Spleen (tissue), 11 donors: ENCODE results near the gene PDCL3. TPM values are rescaled to one million over a fixed set of nuclear protein-coding genes. Genes with fewer than 3 reads are reported as not detected.

Source experiments
- DNase-seq: peaks from one replicate; pipeline ENCODE4 v3.0.0-alpha.2; 2020
- H3K27ac ChIP-seq, 8 donors: fragments of 200-600 bp; sonication (generic) in 7 of 8; 1 replicate in 4 of 8; 2 replicates in 4 of 8; pipeline versions ENCODE4 v1.5.0 to v1.8.0; 2016 to 2021; ENCODE audit warnings: inconsistent platforms in 4 of 8, mild to moderate bottlenecking in 4 of 8, moderate library complexity in 1 of 8
- H3K27me3 ChIP-seq, 7 donors: fragments of 200-600 bp; sonication (generic) in 6 of 7; replicated peaks in 1 of 7; 1 replicate in 4 of 7; 2 replicates in 3 of 7; pipeline versions ENCODE4 v1.5.0 to v1.8.0; 2016 to 2021; ENCODE audit warnings: inconsistent platforms in 3 of 7, mild to moderate bottlenecking in 1 of 7
- H3K36me3 ChIP-seq, 6 donors: fragments of 200-600 bp; sonication (generic) in 5 of 6; 1 replicate in 4 of 6; 2 replicates in 2 of 6; pipeline versions ENCODE4 v1.5.0 to v1.8.0; 2016 to 2021; ENCODE audit warnings: inconsistent platforms in 2 of 6
- H3K4me1 ChIP-seq, 6 donors: fragments of 200-600 bp; sonication (generic) in 5 of 6; 1 replicate in 3 of 6; 2 replicates in 3 of 6; pipeline versions ENCODE4 v1.5.0 to v1.8.0; 2016 to 2021; ENCODE audit warnings: inconsistent platforms in 3 of 6
- H3K4me3 ChIP-seq, 8 donors: fragments of 200-600 bp; sonication (generic) in 7 of 8; 1 replicate in 4 of 8; 2 replicates in 4 of 8; pipeline versions ENCODE4 v1.5.0 to v1.8.0; 2016 to 2021; ENCODE audit warnings: inconsistent platforms in 4 of 8, mild to moderate bottlenecking in 4 of 8, moderate library complexity in 2 of 8
- H3K9me3 ChIP-seq, 8 donors: fragments of 200-600 bp; sonication (generic) in 7 of 8; 1 replicate in 4 of 8; 2 replicates in 4 of 8; pipeline versions ENCODE4 v1.5.0 to v1.8.0; 2016 to 2021; ENCODE audit warnings: inconsistent platforms in 4 of 8
- CTCF ChIP-seq, 11 experiments: fragments of 200-600 bp in 7 of 11; fragments of 450-650 bp in 4 of 11; sonication (generic) in 4 of 11; IDR thresholded peaks in 8 of 11; conservative IDR thresholded peaks in 3 of 11; 1 replicate in 7 of 11; 2 replicates in 4 of 11; pipeline versions ENCODE4 v1.4.0 to v1.8.0; 2016 to 2021; ENCODE audit warnings: antibody characterized with exemption in 11 of 11, inconsistent platforms in 4 of 11, mild to moderate bottlenecking in 1 of 11
- POLR2A ChIP-seq, 3 donors: fragments of 450-650 bp; IDR thresholded peaks; one replicate each; pipeline ENCODE4 v1.5.1; 2017; ENCODE audit warnings: antibody characterized with exemption in 3 of 3, mild to moderate bottlenecking in 1 of 3
- POLR2AphosphoS5 ChIP-seq, 3 donors: sonication (generic); formaldehyde crosslinking; IDR thresholded peaks; one replicate each; pipeline ENCODE4 v1.5.1; 2017; ENCODE audit warnings: antibody characterized with exemption in 3 of 3
- WGBS, 5 donors: extraction: QIAGEN DNeasy Blood & Tissue Kit in 3 of 5; methylation state at CpG; one replicate each; pipeline versions ENCODE4 v1.1.5 to v1.1.7; 2013 to 2018; 5-methylcytosine and 5-hydroxymethylcytosine counted together
- intact Hi-C: fragments of 100-400 bp; cut with DNase I; formaldehyde crosslinking; loops from one replicate; pipeline ENCODE4 v1.15.0; 2023; ENCODE audit warnings: low total_unique reads
- polyA plus RNA-seq, 3 donors: library from polyadenylated mRNA; stranded (reverse); fragments of 200-250 nt; gene quantifications; one replicate each; pipeline ENCODE4 v1.2.1, GENCODE V29; 2013
- total RNA-seq, 7 donors: library from RNA; depleted of rRNA in 3 of 7; stranded (reverse); fragments of >200 nt in 3 of 7; fragmentation: NEBNext Ultra II Directional in 4 of 7; extraction: Animal tissue kit (Norgen Biotek cat#: 25700) in 4 of 7; gene quantifications; one replicate each; pipeline versions ENCODE4 v1.1.0 to v1.2.1, GENCODE V29; 2016 to 2021
- donor health status: healthy with polysubstance abuse.
- donor health status: DM: no; HTN: no; CAD: no; lungs with moderate emphysema.
- donor health status: DM: no; HTN: no; CAD: no.
- donor health status: Bipolar disorder and iron deficiency.
- donor health status: healthy.
- donor health status: DM: no; HTN: no; CAD: no.
- donor health status: DM: yes; HTN: yes; CAD: no.

The PDCL3 gene
- total and polyA plus RNA-seq, 10 donors: 9.4 to 25.1 (median 13.5) TPM

- DNase-seq: no peak
- peaks cover 0 to 14% (median 0%) of the 10 kb centered on the region in 7 donors for H3K27me3 ChIP-seq
- no peak overlapping the region for H3K4me3 ChIP-seq
- H3K4me1 ChIP-seq: no peaks in the 10 kb centered on the region
- H3K27ac ChIP-seq: no peak overlapping the region
- no peaks in the 10 kb centered on the region for H3K9me3 ChIP-seq
- 66 to 92% (median 84%) methylated on average over 7 of the region's 7 CpGs for WGBS, 5 donors
- intact Hi-C loops: no loop called here
- H3K36me3 ChIP-seq: no peaks in the 10 kb centered on the region
- no peak for TF ChIP-seq POLR2AphosphoS5 (IDR thresholded peaks at IDR 0.05)
Observed at GRCh38 chr2:100527440-100528015, 35.3 kb upstream of the PDCL3 start.

- H3K4me1 ChIP-seq: no peaks in the 10 kb centered on the region
- H3K27ac ChIP-seq: no peak overlapping the region
- H3K36me3 ChIP-seq: no peaks in the 10 kb centered on the region
- TF ChIP-seq POLR2A (IDR thresholded peaks at IDR 0.05) (no peak), POLR2AphosphoS5 (IDR thresholded peaks at IDR 0.05) (no peak), CTCF (IDR thresholded peaks at IDR 0.05 in 8 of 11, conservative IDR thresholded peaks at IDR 0.05 in 3 of 11) (no peak)
- H3K9me3 ChIP-seq: no peaks in the 10 kb centered on the region
- no peak overlapping the region for H3K4me3 ChIP-seq
- intact Hi-C loops: no loop called here
- peaks cover 0 to 14% (median 0%) of the 10 kb centered on the region in 7 donors for H3K27me3 ChIP-seq
- WGBS, 5 donors: 85 to 96% (median 90%) methylated on average over 8 of the region's 8 CpGs
- no peak for DNase-seq
Observed at GRCh38 chr2:100529176-100529575, 33.6 kb upstream of the PDCL3 start.

GRCh38 chr2:100529900-100530299, 32.9 kb upstream of the PDCL3 start:
- DNase-seq: no peak
- Histone ChIP-seq H3K4me1 (no peaks in the 10 kb centered on the region), H3K36me3 (no peaks in the 10 kb centered on the region), H3K27ac (no peak overlapping the region), H3K27me3 (peaks cover 0 to 14% (median 0%) of the 10 kb centered on the region in 7 donors), H3K9me3 (no peaks in the 10 kb centered on the region), H3K4me3 (no peak overlapping the region)
- 70 to 82% (median 74%) methylated on average over 6 of the region's 6 CpGs for WGBS, 5 donors
- TF ChIP-seq POLR2AphosphoS5 (IDR thresholded peaks at IDR 0.05): no peak
- TF ChIP-seq POLR2A (IDR thresholded peaks at IDR 0.05): no peak
- TF ChIP-seq CTCF (IDR thresholded peaks at IDR 0.05 in 8 of 11, conservative IDR thresholded peaks at IDR 0.05 in 3 of 11): no peak
- intact Hi-C loops: no loop called here

- no peaks in the 10 kb centered on the region for H3K9me3 ChIP-seq
- no peaks in the 10 kb centered on the region for H3K27me3 ChIP-seq
- intact Hi-C loops: no loop called here
- TF ChIP-seq POLR2A (IDR thresholded peaks at IDR 0.05) (no peak), POLR2AphosphoS5 (IDR thresholded peaks at IDR 0.05) (no peak), CTCF (IDR thresholded peaks at IDR 0.05 in 8 of 11, conservative IDR thresholded peaks at IDR 0.05 in 3 of 11) (no peak)
- H3K27ac ChIP-seq: no peak overlapping the region
- 72 to 87% (median 87%) methylated on average over 2 of the region's 2 CpGs for WGBS, 5 donors
- no peak for DNase-seq
- H3K4me1 ChIP-seq: no peaks in the 10 kb centered on the region
- no peaks in the 10 kb centered on the region for H3K36me3 ChIP-seq
- no peak overlapping the region for H3K4me3 ChIP-seq
Observed at GRCh38 chr2:100535855-100536254, 26.9 kb upstream of the PDCL3 start.

- H3K27ac ChIP-seq: no peak overlapping the region
- H3K27me3 ChIP-seq: no peaks in the 10 kb centered on the region
- no peaks in the 10 kb centered on the region for H3K4me1 ChIP-seq
- no peaks in the 10 kb centered on the region for H3K9me3 ChIP-seq
- 72 to 80% (median 78%) methylated on average over 9 of the region's 9 CpGs for WGBS, 5 donors
- no peak for DNase-seq
- intact Hi-C loops: no loop called here
- no peaks in the 10 kb centered on the region for H3K36me3 ChIP-seq
- TF ChIP-seq POLR2AphosphoS5 (IDR thresholded peaks at IDR 0.05) (no peak), POLR2A (IDR thresholded peaks at IDR 0.05) (no peak), CTCF (IDR thresholded peaks at IDR 0.05 in 8 of 11, conservative IDR thresholded peaks at IDR 0.05 in 3 of 11) (no peak)
- H3K4me3 ChIP-seq: no peak overlapping the region
Observed at GRCh38 chr2:100537918-100538317, 24.9 kb upstream of the PDCL3 start.
